Measurements from ENCODE around the gene CACNA1I. TPM values are rescaled to one million over a fixed set of nuclear protein-coding genes. Genes with fewer than 3 reads are reported as not detected.

Gene CACNA1I
- total and polyA plus RNA-seq, 2 of the 8 experiments (the other 6 are each of a cell fraction or from before 2014, with no cell fraction given), result 0.77 to 1.2 TPM

GRCh38 chr22:39634530-39635405 is 64.2 kb downstream of the CACNA1I start (continued):
- TF ChIP-seq YY1 (IDR thresholded peaks at IDR 0.05; ENCODE audit: low read depth, low read length), result no peak
